GM21390 (cell line): ENCODE results near the gene ATP2A2.

Source experiments
- ATAC-seq: cut with Tn5 transposase; IDR thresholded peaks from one replicate; pipeline ENCODE4 v1.9.1; 2021; ENCODE audit not compliant: unreplicated experiment

The ATP2A2 gene

GRCh38 chr12:110289044-110289710 lies 8.1 kb downstream of the ATP2A2 start:
- no peak for ATAC-seq

DNA sequence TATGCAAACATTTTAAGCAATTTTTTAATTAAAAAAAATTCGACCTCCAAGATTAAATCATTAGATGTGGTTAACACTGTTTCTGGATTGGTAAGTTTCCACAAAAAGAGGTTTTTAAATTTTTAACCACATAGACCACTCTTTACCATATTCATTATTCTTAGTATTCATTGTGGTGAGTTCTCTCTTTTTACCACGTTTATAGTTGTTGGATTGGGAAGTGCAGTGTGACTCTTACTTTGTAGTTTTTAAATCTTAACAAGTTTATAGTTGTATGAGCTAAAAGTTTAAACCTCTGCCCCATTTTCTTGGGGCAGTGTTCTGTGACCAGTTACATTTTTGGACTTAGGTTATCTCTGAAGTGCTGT lies 8.6 kb downstream of the ATP2A2 start:
- ATAC-seq, result no peak

GRCh38 chr12:110301065-110301806 lies 20.2 kb downstream of the ATP2A2 start:
- no peak for ATAC-seq

DNA sequence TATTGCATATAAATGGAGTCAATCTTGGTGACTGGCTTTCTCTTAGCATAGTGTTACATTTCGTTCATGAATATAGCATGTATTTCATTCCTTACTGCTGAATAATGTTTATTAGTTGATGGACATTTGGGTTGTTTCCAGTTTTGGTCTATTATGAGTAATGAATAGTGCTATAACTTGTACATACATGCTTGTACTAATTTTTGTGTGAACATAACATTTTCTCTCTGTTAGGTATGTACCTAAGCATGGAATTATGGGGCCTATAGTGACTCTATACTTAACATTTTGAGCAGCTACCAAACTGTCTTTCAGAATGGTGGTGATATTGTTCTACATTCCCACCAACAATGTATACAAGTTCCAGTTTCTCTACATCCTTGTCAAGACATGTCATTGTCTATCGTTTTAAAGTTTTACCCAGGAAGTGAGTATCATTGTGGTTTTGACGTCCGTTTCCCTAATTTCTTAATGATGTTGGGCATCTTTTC lies 23.1 kb downstream of the ATP2A2 start:
- no peak for ATAC-seq

DNA sequence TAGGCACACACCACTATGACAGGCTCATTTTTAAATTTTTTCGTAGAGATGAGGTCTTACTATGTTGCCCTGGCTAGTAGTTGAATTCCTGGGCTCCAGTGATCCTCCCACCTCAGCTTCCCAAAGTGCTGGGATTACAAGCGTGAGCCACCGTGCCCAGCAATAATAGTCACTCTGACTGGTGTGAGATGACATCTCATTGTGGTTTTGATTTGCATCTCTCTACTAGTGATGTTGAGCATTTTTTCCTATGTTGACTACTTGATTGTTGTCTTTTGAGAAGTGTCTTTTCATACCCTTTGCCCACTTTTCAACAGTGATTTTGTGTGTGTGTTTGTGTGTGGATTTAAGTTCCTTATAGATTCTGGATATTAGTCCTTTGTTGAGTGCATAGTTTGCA lies 26.3 kb downstream of the ATP2A2 start:
- no peak for ATAC-seq

- ATAC-seq, result no peak
Observed at GRCh38 chr12:110310763-110311162, 29.7 kb downstream of the ATP2A2 start.

DNA sequence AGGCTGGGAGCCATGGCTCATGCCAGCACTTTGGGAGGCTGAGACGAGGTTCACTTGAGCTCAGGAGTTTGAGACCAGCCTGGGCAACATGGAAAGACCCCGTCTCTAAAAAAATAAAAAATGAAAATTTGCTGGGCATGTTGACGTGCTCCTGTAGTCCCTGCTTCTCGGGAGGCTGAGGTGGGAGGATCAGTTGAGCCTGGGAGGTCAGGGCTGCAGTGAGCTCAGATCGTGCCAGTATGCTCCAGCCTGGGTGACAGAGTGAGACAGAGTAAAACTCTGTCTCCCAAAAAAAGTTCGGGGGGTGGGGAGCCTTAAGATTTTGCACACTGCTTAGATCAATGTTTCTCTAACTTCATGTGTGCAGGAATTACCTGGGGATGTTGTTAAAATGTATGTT lies 30.9 kb downstream of the ATP2A2 start:
- ATAC-seq, result no peak

GRCh38 chr12:110312581-110313360 lies 31.7 kb downstream of the ATP2A2 start:
- ATAC-seq, result no peak

GRCh38 chr12:110314308-110314707 lies 33.3 kb downstream of the ATP2A2 start:
- ATAC-seq, result no peak

GRCh38 chr12:110316861-110317260 lies 35.8 kb downstream of the ATP2A2 start:
- ATAC-seq, result no peak

DNA sequence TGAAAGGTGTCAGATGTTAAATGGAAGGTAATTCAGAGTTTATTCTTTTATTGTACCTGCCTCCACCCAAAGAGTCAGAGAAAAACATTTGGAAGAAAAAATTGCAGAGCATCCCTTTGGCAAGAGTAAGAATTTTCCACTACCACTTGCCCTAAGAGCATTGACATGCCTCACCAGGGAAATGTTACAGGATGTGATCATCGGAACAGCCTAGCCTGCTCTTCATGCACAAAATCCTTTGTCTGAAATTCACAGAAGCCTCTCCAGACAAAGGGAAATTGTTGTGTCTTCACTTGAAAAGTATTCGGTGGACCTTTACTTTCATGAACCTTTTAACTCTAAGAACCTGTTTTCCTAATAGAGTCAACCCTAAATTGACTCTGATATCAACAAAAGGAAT lies 36.9 kb downstream of the ATP2A2 start:
- ATAC-seq, result no peak

DNA sequence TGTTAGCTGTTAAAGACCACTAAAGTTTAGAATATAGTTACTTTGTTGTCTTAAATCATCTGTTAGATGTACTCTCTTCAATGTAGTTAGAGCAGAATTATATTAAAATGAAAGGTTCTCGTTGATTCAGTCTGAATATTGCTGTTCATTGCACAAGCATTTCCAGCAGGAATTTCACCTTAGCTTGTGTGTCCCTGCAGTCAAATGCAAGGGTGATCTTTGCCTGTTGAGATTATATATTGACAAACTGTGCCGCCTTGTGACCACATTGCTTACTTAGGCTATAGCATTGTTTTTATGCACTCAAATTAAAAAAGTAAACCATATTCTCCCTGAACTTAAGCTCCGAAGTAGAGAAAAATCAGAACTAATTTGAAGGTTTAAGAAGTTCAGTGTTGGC lies 39.5 kb downstream of the ATP2A2 start:
- no peak for ATAC-seq

DNA sequence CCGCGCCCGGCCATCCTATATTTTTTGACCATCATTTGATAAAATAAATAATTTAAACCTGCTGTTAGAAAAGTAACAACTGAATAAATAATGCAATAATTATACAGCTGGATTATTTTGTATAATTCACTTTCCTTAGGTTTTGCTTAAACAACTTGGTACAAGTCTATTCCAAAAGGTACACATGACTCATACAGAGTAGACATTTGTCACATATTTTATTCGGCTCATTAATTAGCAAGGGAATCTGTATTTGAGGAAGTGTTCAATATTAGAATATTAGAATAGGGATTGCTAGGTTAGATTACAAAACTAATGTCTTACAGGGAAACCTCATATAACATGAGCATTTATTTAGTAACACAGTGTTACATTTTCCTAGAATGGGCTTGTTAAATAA lies 48.7 kb downstream of the ATP2A2 start:
- no peak for ATAC-seq

DNA sequence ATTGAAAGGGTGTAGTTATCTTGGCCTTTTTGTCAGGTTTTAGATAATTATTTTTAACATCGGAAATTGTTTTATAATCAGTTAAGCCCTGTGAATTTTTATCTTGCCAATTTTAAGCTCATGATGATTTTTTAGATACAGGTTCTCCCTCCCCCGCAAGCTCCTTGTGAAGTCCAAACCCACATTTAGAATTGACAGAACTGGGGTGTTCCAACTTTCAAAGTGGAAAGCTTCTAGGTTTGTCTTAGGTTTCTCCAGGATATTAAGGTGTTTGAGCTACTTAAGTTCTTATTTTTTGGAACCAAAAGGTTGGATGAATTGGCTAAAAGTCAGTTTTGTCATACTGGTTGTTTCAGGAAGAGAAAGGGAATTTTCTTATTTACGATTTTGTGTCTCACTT lies 49.1 kb downstream of the ATP2A2 start:
- no peak for ATAC-seq

DNA sequence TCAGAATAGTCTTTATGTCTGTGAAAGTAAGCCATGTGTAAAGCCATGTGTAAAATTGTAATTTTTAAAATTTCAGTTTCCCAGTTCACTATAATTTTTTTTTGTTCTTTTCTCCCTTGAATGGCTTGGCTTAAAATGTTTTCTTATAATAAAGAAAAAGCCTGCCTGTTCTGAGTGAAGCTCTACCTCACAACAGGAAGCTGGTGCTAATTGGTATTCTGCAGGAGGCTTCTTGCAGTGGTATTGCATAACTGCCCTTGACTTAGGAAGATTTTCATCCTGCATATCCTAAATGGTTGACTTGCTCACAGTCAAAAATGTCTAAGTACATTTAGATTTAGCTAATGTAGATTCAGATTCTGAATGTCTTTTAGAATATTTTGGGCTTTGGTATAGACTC lies 49.5 kb downstream of the ATP2A2 start:
- ATAC-seq, result no peak

GRCh38 chr12:110333201-110333600 lies 52.2 kb downstream of the ATP2A2 start:
- no peak for ATAC-seq

- no peak for ATAC-seq
Observed at GRCh38 chr12:110335481-110336045, 54.5 kb downstream of the ATP2A2 start.

DNA sequence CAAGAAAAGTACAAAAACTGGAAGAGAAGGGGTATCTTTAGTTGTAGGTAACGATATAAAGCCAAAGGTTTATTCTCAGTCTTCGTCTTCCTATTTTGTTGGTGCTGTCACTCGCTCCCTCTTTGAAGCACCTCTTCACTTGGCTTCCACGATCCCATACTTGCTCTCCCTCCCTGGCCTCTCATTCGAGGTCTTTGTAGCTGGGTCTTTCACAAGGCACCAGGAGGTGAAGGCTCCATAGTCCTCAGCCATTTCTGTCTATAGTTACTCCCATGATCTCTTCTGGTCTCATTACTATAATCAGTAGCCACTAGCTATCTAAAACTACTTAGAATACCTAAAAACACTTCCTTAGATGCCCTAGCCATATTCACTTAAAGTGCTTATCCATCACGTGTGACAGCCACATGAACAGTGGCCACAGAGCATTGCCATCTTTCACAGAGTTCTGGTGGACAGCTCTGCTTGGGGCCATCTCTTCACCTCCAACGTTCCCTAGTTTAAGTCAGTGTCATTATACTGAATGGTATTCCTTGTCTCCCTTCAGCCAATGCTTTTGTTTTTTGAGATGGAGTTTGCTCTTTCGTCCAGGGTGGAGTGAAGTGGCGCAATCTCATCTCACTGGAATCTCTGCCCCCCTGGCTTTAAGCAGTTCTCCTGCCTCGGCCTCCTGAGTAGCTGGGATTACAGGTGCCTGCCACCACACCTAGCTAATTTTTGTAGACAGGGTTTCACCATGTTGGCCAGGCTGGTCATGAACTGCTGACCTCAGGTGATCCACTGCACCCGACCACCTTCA lies 57.1 kb downstream of the ATP2A2 start:
- no peak for ATAC-seq

DNA sequence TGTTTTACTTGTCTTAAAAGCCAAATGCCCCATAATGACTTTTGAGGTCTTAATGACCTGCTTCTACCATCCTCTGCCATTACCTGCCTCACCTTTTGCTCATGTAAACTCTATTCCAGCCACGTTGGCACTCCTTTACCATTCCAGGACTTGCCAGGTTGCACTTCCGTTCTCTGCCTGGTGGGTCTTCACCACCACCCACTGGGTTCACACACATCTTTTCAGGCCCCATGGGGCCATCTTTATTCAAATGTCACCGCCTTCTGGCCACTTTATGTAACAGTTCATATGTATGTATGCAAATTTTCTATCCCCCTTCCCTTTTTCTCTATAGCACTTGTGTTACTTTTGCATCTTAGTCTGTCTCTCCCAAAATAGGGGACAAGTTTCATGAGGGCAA lies 57.7 kb downstream of the ATP2A2 start:
- no peak for ATAC-seq

DNA sequence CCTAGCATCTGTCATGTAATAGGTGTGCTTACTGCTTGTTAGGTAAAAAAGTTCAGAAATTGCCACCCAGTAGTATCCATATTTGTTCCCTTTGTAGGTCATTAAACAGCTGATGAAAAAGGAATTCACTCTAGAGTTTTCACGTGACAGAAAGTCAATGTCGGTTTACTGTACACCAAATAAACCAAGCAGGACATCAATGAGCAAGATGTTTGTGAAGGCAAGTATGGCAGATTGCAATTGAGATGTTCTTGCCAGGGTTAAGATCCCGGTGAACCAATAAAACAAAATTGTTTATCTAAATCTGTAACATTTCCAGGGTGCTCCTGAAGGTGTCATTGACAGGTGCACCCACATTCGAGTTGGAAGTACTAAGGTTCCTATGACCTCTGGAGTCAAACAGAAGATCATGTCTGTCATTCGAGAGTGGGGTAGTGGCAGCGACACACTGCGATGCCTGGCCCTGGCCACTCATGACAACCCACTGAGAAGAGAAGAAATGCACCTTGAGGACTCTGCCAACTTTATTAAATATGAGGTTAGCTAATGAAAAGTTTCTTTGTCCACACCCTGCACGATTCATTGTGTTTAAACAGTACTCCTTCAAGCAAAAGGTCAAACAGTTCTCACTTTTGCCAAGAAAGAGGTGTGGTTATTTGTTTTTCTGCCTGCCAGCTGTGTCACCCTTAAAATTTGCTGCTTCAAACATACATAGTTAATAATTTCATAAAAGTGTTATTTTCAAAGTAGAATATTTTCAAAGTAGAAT lies 58.3 kb downstream of the ATP2A2 start:
- ATAC-seq, result no peak
